Panc1 (cell line): ENCODE measurements around the gene GAB1. TPM values are rescaled to one million over a fixed set of nuclear protein-coding genes. Genes with fewer than 3 reads are reported as not detected.

ENCODE experiments used
- ATAC-seq: fragments of 200-7000 bp; cut with Tn5 transposase; 2 replicates; pipeline ENCODE4 v1.9.1; 2020; ENCODE audit warnings: mild to moderate bottlenecking, moderate library complexity
- BruUV-seq: library from RNA; stranded (reverse); fragments of 400-500 nt; replicated peaks from 2 replicates; lab custom pipeline; 2021; lab: Mats Ljungman, UMichigan
- CTCF ChIA-PET: fragments of 300-600 bp; sonication (Branson Sonifier 250); formaldehyde crosslinking; loops from one replicate; lab custom pipeline; 2022; ENCODE audit warnings: antibody characterized with exemption; lab: Charles Lee
- POLR2A ChIA-PET: fragments of 300-600 bp; sonication (Branson Sonifier 250); formaldehyde crosslinking; loops from one replicate; lab custom pipeline; 2022; ENCODE audit warnings: antibody characterized with exemption; lab: Charles Lee
- DNase-seq: peaks from one replicate; pipeline ENCODE4 v3.0.0-alpha.2; 2010; ENCODE audit warnings: low read depth, low spot score
- H3K27ac ChIP-seq: 2 replicates; pipeline ENCODE4 v1.5.1; 2011; ENCODE audit warnings: mild to moderate bottlenecking, low read length, inconsistent platforms
- H3K27me3 ChIP-seq: fragments of 200-500 bp; sonication (Bioruptor generic); 2 replicates; pipeline ENCODE4 v1.6.0; 2014; ENCODE audit warnings: low read length, inconsistent platforms; ENCODE audit not compliant: control insufficient read depth, insufficient read depth
- H3K36me3 ChIP-seq: fragments of 200-500 bp; sonication (Bioruptor generic); 2 replicates; pipeline ENCODE4 v1.5.1; 2014; ENCODE audit warnings: inconsistent platforms, mild to moderate bottlenecking, low read length, moderate library complexity; ENCODE audit not compliant: control insufficient read depth, insufficient read depth
- H3K4me1 ChIP-seq: 2 replicates; pipeline ENCODE4 v1.5.1; 2011; ENCODE audit warnings: inconsistent platforms, mild to moderate bottlenecking, low read length, moderate library complexity; ENCODE audit not compliant: control insufficient read depth, insufficient read depth
- H3K4me3 ChIP-seq, 2 experiments: 2 replicates each; pipeline ENCODE4 v1.5.1; 2011 to 2012; ENCODE audit warnings: low read depth in 2 of 2, low read length in 2 of 2, mild to moderate bottlenecking in 2 of 2, inconsistent platforms in 1 of 2, moderate library complexity in 1 of 2
- H3K9me3 ChIP-seq: fragments of 200-500 bp; sonication (Bioruptor generic); 2 replicates; pipeline ENCODE4 v1.5.1; 2014; ENCODE audit warnings: low read depth, mild to moderate bottlenecking, inconsistent platforms, low read length, moderate library complexity; ENCODE audit not compliant: control insufficient read depth, insufficient read depth
- CTCF ChIP-seq: fragments of 450-650 bp; IDR thresholded peaks from 2 replicates; pipeline ENCODE4 v1.5.1; 2017; ENCODE audit warnings: mild to moderate bottlenecking
- POLR2AphosphoS5 ChIP-seq: IDR thresholded peaks from 2 replicates; pipeline ENCODE4 v1.6.1; 2012; ENCODE audit warnings: mild to moderate bottlenecking, low read depth, low read length, moderate library complexity
- REST ChIP-seq, 2 experiments: IDR thresholded peaks; 2 replicates each; pipeline ENCODE4 v1.6.1; 2011 to 2012; ENCODE audit warnings: low read depth in 2 of 2, control low read depth in 1 of 2, low read length in 1 of 2, mild to moderate bottlenecking in 1 of 2, moderate library complexity in 1 of 2; ENCODE audit not compliant: insufficient read depth in 1 of 2
- SIN3A ChIP-seq: IDR thresholded peaks from 2 replicates; pipeline ENCODE4 v1.6.1; 2012; ENCODE audit warnings: low read depth, mild to moderate bottlenecking, low read length, moderate library complexity, borderline replicate concordance; ENCODE audit not compliant: insufficient read depth
- TCF7L2 ChIP-seq: IDR thresholded peaks from 2 replicates; pipeline ENCODE4 v1.6.1; 2011; ENCODE audit warnings: mild to moderate bottlenecking, low read depth, low read length, inconsistent platforms
- in situ Hi-C: cut with HindIII; loops from 2 replicates; pipeline ENCODE4 v1.10.0; 2016; ENCODE audit warnings: low sequenced_read_pairs, low pct_unique_long_range_greater_than_20kb
- intact Hi-C: fragments of 100-400 bp; cut with micrococcal nuclease; formaldehyde crosslinking; loops from one replicate; pipeline ENCODE4 v1.10.0; 2022; ENCODE audit not compliant: unreplicated experiment
- total RNA-seq: library from RNA; stranded (reverse); gene quantifications from one replicate; pipeline ENCODE4 v1.2.1, GENCODE V29; 2021; ENCODE audit not compliant: unreplicated experiment

Gene GAB1
- total RNA-seq, 1 experiment from 2014 or later: 2.8 TPM

- in situ Hi-C loops: no loop called here
- H3K27ac ChIP-seq: no peak overlapping the region
- H3K9me3 ChIP-seq: no peaks in the 10 kb centered on the region
- POLR2A ChIA-PET: no interaction called here
- H3K27me3 ChIP-seq: no peaks in the 10 kb centered on the region
- no peak overlapping the region for H3K4me3 ChIP-seq
- no peaks in the 10 kb centered on the region for H3K36me3 ChIP-seq
- no TSS peak for BruUV-seq
- no peak for ATAC-seq
- TF ChIP-seq TCF7L2 (no peak), REST (IDR thresholded peaks at IDR 0.05; ENCODE audit: insufficient read depth in 1 of 2, low read depth in 2 of 2, low read length in 1 of 2) (no peak), POLR2AphosphoS5 (no peak), SIN3A (no peak), CTCF (no peak)
- CTCF ChIA-PET: no interaction called here
- no peaks in the 10 kb centered on the region for H3K4me1 ChIP-seq
- intact Hi-C loops: no loop called here
- DNase-seq: no peak
These were observed 70.8 kb downstream of the GAB1 start for GRCh38 chr4:143407474-143407873.

GRCh38 chr4:143407888-143408287 lies 71.2 kb downstream of the GAB1 start:
- CTCF ChIA-PET: no interaction called here
- TF ChIP-seq REST (IDR thresholded peaks at IDR 0.05; ENCODE audit: insufficient read depth in 1 of 2, low read depth in 2 of 2, low read length in 1 of 2): no peak
- TF ChIP-seq POLR2AphosphoS5: no peak
- TF ChIP-seq SIN3A: no peak
- TF ChIP-seq TCF7L2: no peak
- TF ChIP-seq CTCF: no peak

More at GRCh38 chr4:143407888-143408287, 71.2 kb downstream of the GAB1 start:
- Histone ChIP-seq H3K4me3 (no peak overlapping the region), H3K36me3 (no peaks in the 10 kb centered on the region), H3K27ac (no peak overlapping the region), H3K4me1 (no peaks in the 10 kb centered on the region), H3K27me3 (no peaks in the 10 kb centered on the region), H3K9me3 (no peaks in the 10 kb centered on the region)
- BruUV-seq: no TSS peak
- in situ Hi-C loops (no loop called here), intact Hi-C loops (no loop called here)
- POLR2A ChIA-PET: no interaction called here
- ATAC-seq (no peak), DNase-seq (no peak)
